HEK293 (cell line): ENCODE measurements around the gene EIF5A.
A peak's percentile ranks its signal among the peaks of the same experiment; 100 is the strongest.

ENCODE experiments used
- GLIS1 ChIP-seq: fragments of 450-650 bp; formaldehyde crosslinking; IDR thresholded peaks from 2 replicates; pipeline ENCODE4 v1.5.1; 2016; ENCODE audit warnings: missing biosample characterization, missing genetic modification characterization
- KLF1 ChIP-seq: fragments of 450-650 bp; formaldehyde crosslinking; IDR thresholded peaks from 2 replicates; pipeline ENCODE4 v1.5.1; 2016; ENCODE audit warnings: missing biosample characterization, missing genetic modification characterization
- KLF9 ChIP-seq: fragments of 450-650 bp; formaldehyde crosslinking; IDR thresholded peaks from 2 replicates; pipeline ENCODE4 v1.5.1; 2016; ENCODE audit warnings: missing biosample characterization, missing genetic modification characterization, low read depth
- PRDM1 ChIP-seq: fragments of 450-650 bp; formaldehyde crosslinking; IDR thresholded peaks from 2 replicates; pipeline ENCODE4; 2016; ENCODE audit warnings: missing biosample characterization, missing genetic modification characterization
- SP2 ChIP-seq: fragments of 450-650 bp; formaldehyde crosslinking; IDR thresholded peaks from 2 replicates; pipeline ENCODE4 v1.5.1; 2016; ENCODE audit warnings: missing biosample characterization, missing genetic modification characterization
- SP3 ChIP-seq: fragments of 450-650 bp; formaldehyde crosslinking; IDR thresholded peaks from 2 replicates; pipeline ENCODE4 v1.5.1; 2016; ENCODE audit warnings: missing biosample characterization, missing genetic modification characterization
- SP7 ChIP-seq: fragments of 450-650 bp; formaldehyde crosslinking; IDR thresholded peaks from 2 replicates; pipeline ENCODE4 v1.5.1; 2016; ENCODE audit warnings: missing biosample characterization, missing genetic modification characterization
- WT1 ChIP-seq: fragments of 450-650 bp; formaldehyde crosslinking; IDR thresholded peaks from 2 replicates; pipeline ENCODE4 v1.5.1; 2016; ENCODE audit warnings: missing biosample characterization, missing genetic modification characterization
- ZBTB10 ChIP-seq: fragments of 450-650 bp; formaldehyde crosslinking; IDR thresholded peaks from 2 replicates; pipeline ENCODE4 v1.5.1; 2016; ENCODE audit warnings: missing biosample characterization, missing genetic modification characterization
- ZBTB17 ChIP-seq: fragments of 450-650 bp; formaldehyde crosslinking; IDR thresholded peaks from 2 replicates; pipeline ENCODE4 v1.5.1; 2016; ENCODE audit warnings: missing biosample characterization, missing genetic modification characterization
- ZNF2 ChIP-seq: fragments of 450-650 bp; formaldehyde crosslinking; IDR thresholded peaks from 2 replicates; pipeline ENCODE4 v1.5.1; 2016; ENCODE audit warnings: missing biosample characterization, missing genetic modification characterization
- ZNF221 ChIP-seq: fragments of 450-650 bp; formaldehyde crosslinking; IDR thresholded peaks from 2 replicates; pipeline ENCODE4 v1.5.1; 2017; ENCODE audit warnings: missing biosample characterization, missing genetic modification characterization, borderline replicate concordance
- ZNF24 ChIP-seq: fragments of 450-650 bp; formaldehyde crosslinking; IDR thresholded peaks from 2 replicates; pipeline ENCODE4 v1.5.1; 2016; ENCODE audit warnings: missing biosample characterization, missing genetic modification characterization
- ZNF426 ChIP-seq: fragments of 450-650 bp; formaldehyde crosslinking; IDR thresholded peaks from 2 replicates; pipeline ENCODE4 v1.5.1; 2017; ENCODE audit warnings: missing biosample characterization, missing genetic modification characterization, mild to moderate bottlenecking, inconsistent platforms, moderate library complexity
- ZNF501 ChIP-seq: fragments of 450-650 bp; formaldehyde crosslinking; IDR thresholded peaks from 2 replicates; pipeline ENCODE4 v1.5.1; 2016; ENCODE audit warnings: missing biosample characterization, missing genetic modification characterization
- ZNF548 ChIP-seq: fragments of 450-650 bp; formaldehyde crosslinking; IDR thresholded peaks from 2 replicates; pipeline ENCODE4 v1.5.1; 2016; ENCODE audit warnings: missing biosample characterization, missing genetic modification characterization
- ZXDB ChIP-seq: fragments of 450-650 bp; formaldehyde crosslinking; IDR thresholded peaks from 2 replicates; pipeline ENCODE4 v1.5.1; 2016; ENCODE audit warnings: missing biosample characterization, missing genetic modification characterization
- TF ChIP-seq, protein P1 (sequence below): fragments of 450-650 bp; formaldehyde crosslinking; IDR thresholded peaks from 2 replicates; pipeline ENCODE4 v1.5.1; 2017; ENCODE audit warnings: missing biosample characterization, missing genetic modification characterization
- TF ChIP-seq, protein P2 (sequence below): fragments of 450-650 bp; formaldehyde crosslinking; IDR thresholded peaks from 2 replicates; pipeline ENCODE4 v1.5.1; 2016; ENCODE audit warnings: missing biosample characterization, missing genetic modification characterization
- TF ChIP-seq, protein P3 (sequence below): fragments of 450-650 bp; formaldehyde crosslinking; optimal IDR thresholded peaks from 2 replicates; pipeline ENCODE3; 2016; ENCODE audit warnings: missing biosample characterization, mild to moderate bottlenecking, missing genetic modification characterization
- TF ChIP-seq, protein P4 (sequence below): fragments of 450-650 bp; formaldehyde crosslinking; IDR thresholded peaks from 2 replicates; pipeline ENCODE4 v1.5.1; 2016; ENCODE audit warnings: missing biosample characterization, missing genetic modification characterization
- TF ChIP-seq, protein P5 (sequence below): fragments of 450-650 bp; formaldehyde crosslinking; IDR thresholded peaks from 2 replicates; pipeline ENCODE4 v1.5.1; 2016; ENCODE audit warnings: missing biosample characterization, missing genetic modification characterization
- TF ChIP-seq, protein P6 (sequence below): fragments of 450-650 bp; formaldehyde crosslinking; IDR thresholded peaks from 2 replicates; pipeline ENCODE4 v1.5.1; 2016; ENCODE audit warnings: missing biosample characterization, missing genetic modification characterization

EIF5A gene

DNA sequence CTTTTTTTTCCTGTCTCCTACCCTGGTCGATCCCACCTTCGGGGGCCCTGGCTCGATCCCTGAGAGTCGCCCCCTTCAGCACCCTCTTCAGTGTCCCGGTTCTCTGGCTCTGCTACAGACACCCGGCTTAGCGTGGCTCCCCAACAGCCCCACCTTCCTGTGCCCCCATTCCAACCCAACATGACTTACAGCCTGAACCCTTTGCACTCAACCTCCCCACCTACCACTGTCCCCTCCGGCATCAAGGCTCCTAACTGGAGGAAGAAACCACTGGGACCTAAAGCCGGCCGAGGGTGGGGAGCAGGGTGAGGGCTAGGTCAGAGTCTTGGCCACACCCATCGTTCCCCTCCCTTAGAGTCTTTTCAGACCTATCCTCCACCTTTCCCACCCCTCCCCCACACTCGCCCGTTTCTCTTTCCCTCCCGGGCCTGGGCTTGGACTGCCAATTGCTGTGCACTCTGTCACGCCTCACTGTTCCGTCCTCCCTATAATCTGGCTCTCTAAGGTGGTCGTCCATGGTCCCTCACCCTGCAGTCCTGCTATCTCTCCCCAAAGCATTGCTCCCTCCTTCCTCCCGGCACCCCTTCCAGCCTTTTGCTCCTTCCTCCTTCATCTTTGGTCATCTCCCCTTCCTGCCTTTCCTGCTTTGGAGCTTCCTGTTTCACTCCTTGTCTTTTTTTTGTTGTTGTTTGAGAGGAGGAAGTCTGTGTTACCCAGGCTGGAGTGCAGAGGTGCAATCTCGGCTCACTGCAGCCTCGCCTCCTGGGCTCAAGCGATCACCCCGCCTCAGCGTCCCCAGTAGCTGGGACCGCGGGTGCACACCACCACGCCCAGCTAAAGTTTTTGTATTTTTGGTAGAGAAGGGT is 44.3 kb upstream of the EIF5A start (continued):
- TF ChIP-seq, protein P1, sequence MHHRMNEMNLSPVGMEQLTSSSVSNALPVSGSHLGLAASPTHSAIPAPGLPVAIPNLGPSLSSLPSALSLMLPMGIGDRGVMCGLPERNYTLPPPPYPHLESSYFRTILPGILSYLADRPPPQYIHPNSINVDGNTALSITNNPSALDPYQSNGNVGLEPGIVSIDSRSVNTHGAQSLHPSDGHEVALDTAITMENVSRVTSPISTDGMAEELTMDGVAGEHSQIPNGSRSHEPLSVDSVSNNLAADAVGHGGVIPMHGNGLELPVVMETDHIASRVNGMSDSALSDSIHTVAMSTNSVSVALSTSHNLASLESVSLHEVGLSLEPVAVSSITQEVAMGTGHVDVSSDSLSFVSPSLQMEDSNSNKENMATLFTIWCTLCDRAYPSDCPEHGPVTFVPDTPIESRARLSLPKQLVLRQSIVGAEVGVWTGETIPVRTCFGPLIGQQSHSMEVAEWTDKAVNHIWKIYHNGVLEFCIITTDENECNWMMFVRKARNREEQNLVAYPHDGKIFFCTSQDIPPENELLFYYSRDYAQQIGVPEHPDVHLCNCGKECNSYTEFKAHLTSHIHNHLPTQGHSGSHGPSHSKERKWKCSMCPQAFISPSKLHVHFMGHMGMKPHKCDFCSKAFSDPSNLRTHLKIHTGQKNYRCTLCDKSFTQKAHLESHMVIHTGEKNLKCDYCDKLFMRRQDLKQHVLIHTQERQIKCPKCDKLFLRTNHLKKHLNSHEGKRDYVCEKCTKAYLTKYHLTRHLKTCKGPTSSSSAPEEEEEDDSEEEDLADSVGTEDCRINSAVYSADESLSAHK (tag by site-specific recombination): 0 out of 2 replicates have a peak, but pooled peaks have one; percentile 24
- TF ChIP-seq, protein P2, sequence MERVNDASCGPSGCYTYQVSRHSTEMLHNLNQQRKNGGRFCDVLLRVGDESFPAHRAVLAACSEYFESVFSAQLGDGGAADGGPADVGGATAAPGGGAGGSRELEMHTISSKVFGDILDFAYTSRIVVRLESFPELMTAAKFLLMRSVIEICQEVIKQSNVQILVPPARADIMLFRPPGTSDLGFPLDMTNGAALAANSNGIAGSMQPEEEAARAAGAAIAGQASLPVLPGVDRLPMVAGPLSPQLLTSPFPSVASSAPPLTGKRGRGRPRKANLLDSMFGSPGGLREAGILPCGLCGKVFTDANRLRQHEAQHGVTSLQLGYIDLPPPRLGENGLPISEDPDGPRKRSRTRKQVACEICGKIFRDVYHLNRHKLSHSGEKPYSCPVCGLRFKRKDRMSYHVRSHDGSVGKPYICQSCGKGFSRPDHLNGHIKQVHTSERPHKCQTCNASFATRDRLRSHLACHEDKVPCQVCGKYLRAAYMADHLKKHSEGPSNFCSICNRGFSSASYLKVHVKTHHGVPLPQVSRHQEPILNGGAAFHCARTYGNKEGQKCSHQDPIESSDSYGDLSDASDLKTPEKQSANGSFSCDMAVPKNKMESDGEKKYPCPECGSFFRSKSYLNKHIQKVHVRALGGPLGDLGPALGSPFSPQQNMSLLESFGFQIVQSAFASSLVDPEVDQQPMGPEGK (tag by site-specific recombination): peak; percentile 19; the same call in 1 of the 2 replicates
- TF ChIP-seq, protein P3, sequence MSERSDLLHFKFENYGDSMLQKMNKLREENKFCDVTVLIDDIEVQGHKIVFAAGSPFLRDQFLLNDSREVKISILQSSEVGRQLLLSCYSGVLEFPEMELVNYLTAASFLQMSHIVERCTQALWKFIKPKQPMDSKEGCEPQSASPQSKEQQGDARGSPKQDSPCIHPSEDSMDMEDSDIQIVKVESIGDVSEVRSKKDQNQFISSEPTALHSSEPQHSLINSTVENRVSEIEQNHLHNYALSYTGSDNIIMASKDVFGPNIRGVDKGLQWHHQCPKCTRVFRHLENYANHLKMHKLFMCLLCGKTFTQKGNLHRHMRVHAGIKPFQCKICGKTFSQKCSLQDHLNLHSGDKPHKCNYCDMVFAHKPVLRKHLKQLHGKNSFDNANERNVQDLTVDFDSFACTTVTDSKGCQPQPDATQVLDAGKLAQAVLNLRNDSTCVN (tag by site-specific recombination): peak; percentile 17
- TF ChIP-seq SP2 (tag by site-specific recombination) (peak; percentile 45), PRDM1 (tag by site-specific recombination) (peak; percentile 66), KLF1 (tag by site-specific recombination) (peak; percentile 84), ZNF501 (tag by site-specific recombination) (peak; percentile 47; the same call in 1 of the 2 replicates), ZNF24 (tag by site-specific recombination) (no peak), ZNF221 (no peak), GLIS1 (tag by site-specific recombination) (peak; percentile 31), ZNF548 (tag by site-specific recombination) (no peak), ZNF426 (tag by site-specific recombination) (no peak), ZNF2 (tag by site-specific recombination) (0 out of 2 replicates have a peak, but pooled peaks have one; percentile 34), SP7 (tag by site-specific recombination) (peak; percentile 27; the same call in 1 of the 2 replicates), WT1 (tag by site-specific recombination) (peak; percentile 63), ZBTB10 (tag by site-specific recombination) (peak; percentile 12; the same call in 1 of the 2 replicates), SP3 (tag by site-specific recombination) (peak; percentile 23; the same call in 1 of the 2 replicates), KLF9 (tag by site-specific recombination) (peak; percentile 24; the same call in 1 of the 2 replicates), ZXDB (tag by site-specific recombination) (no peak), ZBTB17 (tag by site-specific recombination) (peak; percentile 93)
- TF ChIP-seq, protein P4, sequence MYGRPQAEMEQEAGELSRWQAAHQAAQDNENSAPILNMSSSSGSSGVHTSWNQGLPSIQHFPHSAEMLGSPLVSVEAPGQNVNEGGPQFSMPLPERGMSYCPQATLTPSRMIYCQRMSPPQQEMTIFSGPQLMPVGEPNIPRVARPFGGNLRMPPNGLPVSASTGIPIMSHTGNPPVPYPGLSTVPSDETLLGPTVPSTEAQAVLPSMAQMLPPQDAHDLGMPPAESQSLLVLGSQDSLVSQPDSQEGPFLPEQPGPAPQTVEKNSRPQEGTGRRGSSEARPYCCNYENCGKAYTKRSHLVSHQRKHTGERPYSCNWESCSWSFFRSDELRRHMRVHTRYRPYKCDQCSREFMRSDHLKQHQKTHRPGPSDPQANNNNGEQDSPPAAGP (tag by site-specific recombination): peak; percentile 83
- TF ChIP-seq, protein P5, sequence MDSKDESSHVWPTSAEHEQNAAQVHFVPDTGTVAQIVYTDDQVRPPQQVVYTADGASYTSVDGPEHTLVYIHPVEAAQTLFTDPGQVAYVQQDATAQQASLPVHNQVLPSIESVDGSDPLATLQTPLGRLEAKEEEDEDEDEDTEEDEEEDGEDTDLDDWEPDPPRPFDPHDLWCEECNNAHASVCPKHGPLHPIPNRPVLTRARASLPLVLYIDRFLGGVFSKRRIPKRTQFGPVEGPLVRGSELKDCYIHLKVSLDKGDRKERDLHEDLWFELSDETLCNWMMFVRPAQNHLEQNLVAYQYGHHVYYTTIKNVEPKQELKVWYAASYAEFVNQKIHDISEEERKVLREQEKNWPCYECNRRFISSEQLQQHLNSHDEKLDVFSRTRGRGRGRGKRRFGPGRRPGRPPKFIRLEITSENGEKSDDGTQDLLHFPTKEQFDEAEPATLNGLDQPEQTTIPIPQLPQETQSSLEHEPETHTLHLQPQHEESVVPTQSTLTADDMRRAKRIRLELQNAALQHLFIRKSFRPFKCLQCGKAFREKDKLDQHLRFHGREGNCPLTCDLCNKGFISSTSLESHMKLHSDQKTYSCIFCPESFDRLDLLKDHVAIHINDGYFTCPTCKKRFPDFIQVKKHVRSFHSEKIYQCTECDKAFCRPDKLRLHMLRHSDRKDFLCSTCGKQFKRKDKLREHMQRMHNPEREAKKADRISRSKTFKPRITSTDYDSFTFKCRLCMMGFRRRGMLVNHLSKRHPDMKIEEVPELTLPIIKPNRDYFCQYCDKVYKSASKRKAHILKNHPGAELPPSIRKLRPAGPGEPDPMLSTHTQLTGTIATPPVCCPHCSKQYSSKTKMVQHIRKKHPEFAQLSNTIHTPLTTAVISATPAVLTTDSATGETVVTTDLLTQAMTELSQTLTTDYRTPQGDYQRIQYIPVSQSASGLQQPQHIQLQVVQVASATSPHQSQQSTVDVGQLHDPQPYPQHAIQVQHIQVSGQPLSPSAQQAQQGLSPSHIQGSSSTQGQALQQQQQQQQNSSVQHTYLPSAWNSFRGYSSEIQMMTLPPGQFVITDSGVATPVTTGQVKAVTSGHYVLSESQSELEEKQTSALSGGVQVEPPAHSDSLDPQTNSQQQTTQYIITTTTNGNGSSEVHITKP: peak; percentile 88
- TF ChIP-seq, protein P6, sequence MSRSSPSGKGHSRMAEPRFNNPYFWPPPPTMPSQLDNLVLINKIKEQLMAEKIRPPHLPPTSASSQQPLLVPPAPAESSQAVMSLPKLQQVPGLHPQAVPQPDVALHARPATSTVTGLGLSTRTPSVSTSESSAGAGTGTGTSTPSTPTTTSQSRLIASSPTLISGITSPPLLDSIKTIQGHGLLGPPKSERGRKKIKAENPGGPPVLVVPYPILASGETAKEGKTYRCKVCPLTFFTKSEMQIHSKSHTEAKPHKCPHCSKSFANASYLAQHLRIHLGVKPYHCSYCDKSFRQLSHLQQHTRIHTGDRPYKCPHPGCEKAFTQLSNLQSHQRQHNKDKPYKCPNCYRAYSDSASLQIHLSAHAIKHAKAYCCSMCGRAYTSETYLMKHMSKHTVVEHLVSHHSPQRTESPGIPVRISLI (tag by site-specific recombination): peak; percentile 38; the same call in 1 of the 2 replicates
